GM18951 (cell line): Measurements from ENCODE around the gene PFN4.
A peak's percentile ranks its signal among the peaks of the same experiment; 100 is the strongest.
"Not testable (repeated sequence)": the region's sequence is repeated elsewhere in the genome, so short reads cannot be mapped to it uniquely, and the experiment has no call there.

Experiments used
- POLR2A ChIP-seq: IDR thresholded peaks from 4 replicates; pipeline ENCODE4 v1.6.1; 2011; ENCODE audit warnings: mild to moderate bottlenecking; ENCODE audit not compliant: insufficient read length, insufficient read depth; ENCODE audit errors: extremely low read depth
- in situ Hi-C: fragments of 300-500 bp; cut with MboI; formaldehyde crosslinking; loops from one replicate; pipeline ENCODE4 v1.12.0; 2022; ENCODE audit warnings: low sequenced_read_pairs, mixed read lengths, inconsistent platforms; ENCODE audit not compliant: unreplicated experiment

Gene PFN4

GRCh38 chr2:24104110-24104650 is 19.0 kb downstream of the PFN4 start:
- TF ChIP-seq POLR2A: no peak

GRCh38 chr2:24102677-24103076 is 20.5 kb downstream of the PFN4 start:
- TF ChIP-seq POLR2A: no peak
- in situ Hi-C loops: no loop called here

More at GRCh38 chr2:24104110-24104650, 19.0 kb downstream of the PFN4 start:
- in situ Hi-C loops: no loop called here

DNA sequence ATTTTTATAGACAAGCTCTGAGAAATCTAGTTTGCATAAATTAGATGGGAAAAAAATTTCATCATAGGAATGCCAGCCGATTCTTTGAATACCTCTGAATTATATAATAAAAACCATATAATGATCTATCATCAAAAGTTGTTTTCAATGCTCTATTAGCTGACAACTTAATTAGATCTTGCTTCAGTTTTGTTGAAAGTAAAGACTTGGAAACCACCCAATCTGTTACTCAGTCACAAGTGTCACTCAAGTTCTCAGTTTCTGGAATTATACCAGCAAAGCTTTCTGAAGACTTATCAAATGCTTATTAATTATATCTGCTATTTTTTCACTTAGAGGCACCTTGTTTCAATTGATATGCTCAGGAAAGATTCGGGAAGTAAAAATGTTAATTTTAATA is 21.1 kb downstream of the PFN4 start:
- in situ Hi-C loops: no loop called here
- no peak for TF ChIP-seq POLR2A

GRCh38 chr2:24100732-24101131 is 22.4 kb downstream of the PFN4 start:
- in situ Hi-C loops: not testable (repeated sequence)

GRCh38 chr2:24095171-24095677 is 27.9 kb downstream of the PFN4 start:
- in situ Hi-C loops: not testable (repeated sequence)

DNA sequence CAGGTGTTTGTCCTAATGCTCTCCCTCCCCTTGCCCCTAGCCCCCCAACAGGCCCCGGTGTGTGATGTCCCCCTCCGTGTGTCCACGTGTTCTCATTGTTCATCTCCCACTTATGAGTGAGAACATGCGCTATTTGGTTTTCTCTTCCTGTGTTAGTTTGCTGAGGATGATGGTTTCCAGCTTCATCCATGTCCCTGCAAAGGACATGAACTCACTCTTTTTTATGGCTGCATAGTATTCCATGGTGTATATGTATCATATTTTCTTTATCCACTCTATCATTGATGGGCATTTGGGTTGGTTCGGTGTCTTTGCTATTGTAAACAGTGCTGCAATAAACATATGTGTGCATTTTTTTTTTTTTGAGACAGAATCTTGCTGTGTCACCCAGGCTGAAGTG is 29.9 kb downstream of the PFN4 start:
- in situ Hi-C loops: not testable (repeated sequence)

DNA sequence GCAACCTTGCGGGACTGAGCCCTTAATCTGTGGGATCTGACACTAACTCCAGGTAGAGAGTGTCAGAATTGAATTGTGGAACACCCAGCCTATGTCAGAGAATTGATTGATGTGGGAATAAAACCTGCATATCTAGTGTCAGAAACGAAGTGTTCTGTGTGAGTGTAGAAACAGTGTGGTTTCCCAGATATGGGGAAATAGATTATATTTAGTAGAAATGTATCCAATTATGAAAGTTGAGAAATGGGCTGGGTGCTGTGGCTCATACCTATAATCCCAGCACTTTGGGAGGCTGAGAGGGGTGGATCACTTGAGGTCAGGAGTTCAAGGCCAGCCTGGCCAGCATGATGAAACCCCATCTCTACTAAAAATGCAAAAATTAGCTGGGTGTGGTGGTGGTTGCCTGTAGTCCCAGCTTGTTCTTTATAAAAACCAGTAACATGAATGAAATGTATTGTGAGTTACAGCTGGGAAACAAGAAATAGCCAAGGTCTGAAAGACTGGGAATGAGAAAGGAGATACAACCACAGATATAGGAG is 34.2 kb downstream of the PFN4 start:
- TF ChIP-seq POLR2A: no peak
- in situ Hi-C loops: no loop called here

DNA sequence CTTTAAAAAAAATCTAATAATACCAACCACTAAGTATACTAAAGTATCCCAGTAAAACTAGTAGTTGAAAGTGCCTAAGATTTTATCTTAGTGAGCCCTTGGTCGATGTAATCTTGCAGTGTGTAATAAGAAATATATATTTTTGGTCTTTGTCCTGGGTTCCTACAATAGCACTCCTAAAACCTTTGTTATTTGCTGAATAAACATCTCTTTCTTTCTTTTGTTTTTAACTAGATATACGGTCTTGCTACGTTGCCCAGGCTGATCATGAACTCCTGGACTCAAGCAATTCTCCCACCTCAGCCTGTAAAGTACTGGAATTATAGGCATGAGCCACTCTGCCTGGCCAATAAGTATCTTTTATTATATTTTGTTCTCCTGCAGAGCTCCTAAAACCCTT is 36.1 kb downstream of the PFN4 start:
- TF ChIP-seq POLR2A: no peak

GRCh38 chr2:24086241-24086640 is 36.9 kb downstream of the PFN4 start:
- TF ChIP-seq POLR2A: no peak
- in situ Hi-C loops: no loop called here

More for the DNA sequence above, 36.1 kb downstream of the PFN4 start:
- in situ Hi-C loops: no loop called here

GRCh38 chr2:24085200-24085489 is 38.0 kb downstream of the PFN4 start:
- TF ChIP-seq POLR2A: no peak
- in situ Hi-C loops: no loop called here

DNA sequence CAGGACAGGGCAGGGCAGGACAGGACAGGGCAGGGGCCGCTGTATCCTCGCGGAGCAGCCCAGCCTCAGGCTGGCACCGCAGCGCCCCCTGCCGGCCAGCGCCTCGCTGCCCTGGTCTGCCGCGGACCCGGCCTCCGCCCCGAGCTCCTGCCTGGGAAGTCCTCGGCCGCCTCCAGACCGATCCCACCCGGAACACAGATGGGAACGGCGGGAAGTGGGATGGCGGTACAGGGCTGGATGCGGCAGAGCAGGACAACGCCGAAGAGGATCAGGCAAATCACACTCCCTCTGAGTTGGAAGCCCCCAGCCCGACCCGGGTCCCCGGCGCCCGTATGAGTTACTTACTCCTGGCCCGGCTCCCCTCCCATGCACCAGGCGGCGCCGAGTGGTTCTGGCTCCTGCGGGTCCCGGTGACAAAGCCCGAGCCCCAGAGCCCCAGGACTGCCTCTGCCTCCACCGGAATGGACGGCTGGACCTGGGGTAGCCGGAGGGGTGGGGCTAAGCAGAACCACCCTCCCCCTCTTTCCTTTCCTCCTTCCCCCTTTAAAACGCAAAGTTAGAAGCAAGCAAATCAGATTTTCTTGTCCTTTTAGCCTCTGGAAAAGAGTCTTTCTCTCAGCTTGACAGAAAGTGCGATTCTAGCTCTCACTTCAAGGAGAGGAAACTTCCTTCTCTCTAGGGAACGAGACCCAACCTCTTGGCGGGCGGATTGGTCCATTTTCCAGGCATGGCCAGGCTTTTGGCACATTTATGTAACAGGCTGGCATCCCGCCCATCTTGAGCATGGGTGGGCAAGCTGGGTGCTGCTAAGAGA is 38.5 kb downstream of the PFN4 start, which contains the start of gene TP53I3:
Gene TP53I3, minus strand, starts transcription at position 449 of the 814 bp plus-strand sequence. CDS start 508 bp downstream, outside the sequence.
- TF ChIP-seq POLR2A: peak; percentile 70
- in situ Hi-C loops: no loop called here

DNA sequence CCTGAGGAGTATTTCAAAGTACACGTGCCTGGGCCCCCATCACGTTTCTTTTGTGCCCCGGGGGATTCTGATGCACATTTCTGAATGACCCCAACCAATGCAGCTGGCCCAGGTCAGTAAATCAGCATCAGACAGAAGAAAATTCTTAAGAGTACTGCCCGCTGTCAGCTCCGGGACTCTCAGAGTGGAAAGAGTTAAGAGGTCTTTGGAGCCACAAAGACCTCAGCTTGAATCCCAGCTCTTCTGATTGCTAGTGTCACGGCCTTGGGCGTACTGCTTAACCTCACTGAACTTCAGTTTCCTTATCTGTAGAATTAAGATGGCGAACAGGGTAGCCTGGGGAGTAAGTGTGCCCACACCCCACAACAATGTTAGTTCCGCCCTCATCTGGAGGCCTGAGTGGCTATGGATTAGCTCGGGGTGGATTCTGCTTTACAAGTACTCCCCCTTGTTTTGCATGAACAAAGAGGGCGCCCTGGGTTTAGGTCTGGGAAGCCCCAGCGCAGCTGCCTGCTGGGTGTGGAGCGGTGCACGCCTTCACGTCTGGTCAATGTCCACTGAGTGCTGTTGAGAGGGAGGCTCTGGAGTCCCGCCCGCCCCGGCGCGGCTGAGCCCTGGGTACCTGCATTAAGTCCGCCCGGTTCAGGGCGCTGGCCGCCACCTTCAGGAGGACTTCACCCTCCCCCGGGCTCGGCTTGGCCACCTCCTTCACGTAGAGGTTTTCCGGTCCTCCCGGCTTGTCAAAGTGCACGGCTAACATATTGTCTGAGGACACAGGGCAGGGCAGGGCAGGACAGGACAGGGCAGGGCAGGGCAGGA is 39.4 kb downstream of the PFN4 start:
- in situ Hi-C loops: no loop called here
- TF ChIP-seq POLR2A: peak; percentile 62

DNA sequence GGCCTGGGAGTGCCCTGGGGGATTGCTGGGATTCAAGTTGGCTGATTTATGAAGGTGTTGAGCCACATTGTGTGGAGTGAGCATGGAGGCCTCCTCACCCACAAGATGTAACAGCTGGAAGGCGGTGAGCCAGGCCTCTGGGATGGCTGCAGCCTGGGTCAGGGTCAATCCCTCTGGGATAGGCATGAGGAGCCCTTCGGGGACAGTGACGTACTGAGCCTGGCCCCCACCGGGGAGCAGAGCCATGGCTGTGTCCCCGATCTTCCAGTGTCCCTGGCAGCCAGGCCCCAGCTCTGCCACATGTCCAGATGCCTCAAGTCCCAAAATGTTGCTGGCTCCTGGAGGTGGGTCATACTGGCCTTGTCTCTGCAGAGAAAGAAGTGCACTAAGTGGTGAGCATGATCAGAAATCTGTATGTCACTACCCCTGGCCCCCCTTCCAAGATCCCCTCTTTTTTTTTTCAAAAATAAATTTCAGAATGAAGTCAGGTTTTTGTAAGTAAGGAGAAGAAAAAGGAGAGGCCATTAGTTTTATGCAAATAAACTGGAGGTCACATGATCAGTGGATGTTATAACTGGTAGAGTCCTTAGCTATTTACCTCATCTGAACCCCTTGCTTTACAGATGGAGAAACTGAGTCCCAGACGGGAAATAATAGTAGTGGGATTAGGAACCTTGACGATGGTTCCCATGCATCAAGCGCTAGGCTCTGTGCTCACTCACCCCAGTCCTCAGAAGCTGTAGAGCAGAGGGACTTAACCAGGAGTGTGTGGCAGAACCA is 40.2 kb downstream of the PFN4 start:
- in situ Hi-C loops: no loop called here

More for the DNA sequence above, 40.2 kb downstream of the PFN4 start:
- no peak for TF ChIP-seq POLR2A
